K562 (cell line): ENCODE results near the gene MOB4. TPM values are rescaled to one million over a fixed set of nuclear protein-coding genes. Genes with fewer than 3 reads are reported as not detected.

Experiments used
- CEBPB ChIP-seq: fragments of 450-650 bp; IDR thresholded peaks from 2 replicates; pipeline ENCODE4 v1.6.1; 2016; ENCODE audit warnings: missing genetic modification characterization, missing compliant biosample characterization
- CXXC5 ChIP-seq: fragments of 250-450 bp; sonication (Bioruptor Pico); IDR thresholded peaks from 2 replicates; pipeline ENCODE4 v1.8.0; 2022; ENCODE audit warnings: inconsistent platforms, mild to moderate bottlenecking, moderate library complexity
- EWSR1 ChIP-seq: fragments of 450-650 bp; IDR thresholded peaks from 2 replicates; pipeline ENCODE4 v1.6.1; 2018; ENCODE audit warnings: borderline replicate concordance, mild to moderate bottlenecking, low read depth, moderate library complexity; ENCODE audit not compliant: partially characterized antibody
- ILK ChIP-seq: fragments of 450-650 bp; IDR thresholded peaks from 2 replicates; pipeline ENCODE4 v1.6.1; 2016; ENCODE audit warnings: missing genetic modification characterization, low read depth, mild to moderate bottlenecking, missing compliant biosample characterization, moderate library complexity, borderline replicate concordance
- SRSF1 ChIP-seq: fragments of 200-400 bp; formaldehyde crosslinking; IDR thresholded peaks from 2 replicates; pipeline ENCODE4 v1.6.1; 2017; ENCODE audit warnings: mild to moderate bottlenecking, low read depth, low read length, moderate library complexity
- ZNF436 ChIP-seq: fragments of 250-450, 450-650 bp; sonication (Bioruptor Pico); formaldehyde crosslinking; IDR thresholded peaks from 2 replicates; pipeline ENCODE4 v1.7.0; 2020; ENCODE audit warnings: mild to moderate bottlenecking
- ZNF584 ChIP-seq: fragments of 200-800 bp; sonication (Bioruptor generic); IDR thresholded peaks from 2 replicates; pipeline ENCODE4 v1.6.1; 2016; ENCODE audit warnings: low read depth, mild to moderate bottlenecking, missing genetic modification characterization, missing compliant biosample characterization
- polyA plus RNA-seq, 8 experiments: library from polyadenylated mRNA; depleted of rRNA in 4 of 8; stranded (reverse) in 5 of 8; unstranded in 3 of 8; fragments of >200 nt; fragmentation: Nextera tagmentation in 2 of 8; fragmentation: Illumina TruSeq in 1 of 8; extraction: Ambion mirVana in 2 of 8; extraction: Trizol in 1 of 8; gene quantifications; 2 replicates each; pipeline versions ENCODE4 v1.2.1 to v1.2.3, GENCODE V29; 2011 to 2014; ENCODE audit warnings: inconsistent platforms in 1 of 8, missing spikeins in 1 of 8
- total RNA-seq, 7 experiments: library from RNA; depleted of rRNA in 6 of 7; stranded (reverse); fragments of >200 nt in 6 of 7; fragmentation: Illumina TruSeq in 2 of 7; extraction: Trizol in 2 of 7; gene quantifications; 2 replicates each; pipeline versions ENCODE4 v1.2.1 to v1.2.3, GENCODE V29; 2011 to 2021; ENCODE audit warnings: low replicate concordance in 1 of 7
- TF ChIP-seq, protein P1 (sequence below), 2 experiments: IDR thresholded peaks in 1 of 2; conservative IDR thresholded peaks in 1 of 2; 2 replicates each; pipeline ENCODE4 v1.6.1; 2016; ENCODE audit warnings: low read depth in 2 of 2, mild to moderate bottlenecking in 1 of 2, missing compliant biosample characterization in 1 of 2, missing genetic modification characterization in 1 of 2, moderate library complexity in 1 of 2
- TF ChIP-seq, protein P2 (sequence below), 2 experiments: fragments of 450-650 bp in 1 of 2; sonication (generic) in 1 of 2; formaldehyde crosslinking; conservative IDR thresholded peaks; 2 replicates each; pipeline versions ENCODE4 v1.4.0 to v1.8.1; 2020 to 2022; ENCODE audit warnings: mild to moderate bottlenecking in 1 of 2, missing genetic modification reagents in 1 of 2

MOB4 gene
- total and polyA plus RNA-seq, 9 of the 15 experiments (the other 6 are each of a cell fraction or from before 2014, with no cell fraction given) = 13.5 to 30.8 (median 22.2) TPM

DNA sequence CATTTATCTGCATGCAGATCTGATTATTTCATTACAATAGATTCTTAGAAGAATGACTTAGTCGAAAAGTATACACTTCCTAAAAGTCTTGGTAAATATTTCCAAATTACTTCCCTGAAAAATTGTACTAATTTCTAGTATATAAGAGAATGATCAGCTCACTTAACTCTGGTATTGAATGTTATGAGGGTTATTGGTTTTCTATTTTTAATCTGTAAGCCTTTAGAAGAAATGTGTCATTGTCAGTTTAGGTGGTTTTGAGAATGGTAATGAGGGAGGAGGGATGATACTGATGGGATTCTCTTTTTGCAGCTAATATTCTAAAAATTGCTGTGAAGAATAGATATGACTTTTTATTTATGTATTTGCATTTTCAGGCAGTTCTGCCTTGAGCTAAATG lies 23.9 kb downstream of the MOB4 start (continued):
- TF ChIP-seq, protein P1, sequence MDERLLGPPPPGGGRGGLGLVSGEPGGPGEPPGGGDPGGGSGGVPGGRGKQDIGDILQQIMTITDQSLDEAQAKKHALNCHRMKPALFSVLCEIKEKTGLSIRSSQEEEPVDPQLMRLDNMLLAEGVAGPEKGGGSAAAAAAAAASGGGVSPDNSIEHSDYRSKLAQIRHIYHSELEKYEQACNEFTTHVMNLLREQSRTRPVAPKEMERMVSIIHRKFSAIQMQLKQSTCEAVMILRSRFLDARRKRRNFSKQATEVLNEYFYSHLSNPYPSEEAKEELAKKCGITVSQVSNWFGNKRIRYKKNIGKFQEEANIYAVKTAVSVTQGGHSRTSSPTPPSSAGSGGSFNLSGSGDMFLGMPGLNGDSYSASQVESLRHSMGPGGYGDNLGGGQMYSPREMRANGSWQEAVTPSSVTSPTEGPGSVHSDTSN (CRISPR knock-in tag; IDR thresholded peaks at IDR 0.05; ENCODE audit: low read depth) = no peak
- TF ChIP-seq, protein P1 (tag; conservative IDR thresholded peaks at IDR 0.05; ENCODE audit: low read depth) = no peak
- TF ChIP-seq SRSF1 (no peak), ILK (no peak), ZNF436 (CRISPR knock-in tag) (no peak), EWSR1 (no peak), CEBPB (tag) (no peak), ZNF584 (CRISPR knock-in tag) (no peak), CXXC5 (CRISPR knock-in tag) (no peak)
- TF ChIP-seq, protein P2, sequence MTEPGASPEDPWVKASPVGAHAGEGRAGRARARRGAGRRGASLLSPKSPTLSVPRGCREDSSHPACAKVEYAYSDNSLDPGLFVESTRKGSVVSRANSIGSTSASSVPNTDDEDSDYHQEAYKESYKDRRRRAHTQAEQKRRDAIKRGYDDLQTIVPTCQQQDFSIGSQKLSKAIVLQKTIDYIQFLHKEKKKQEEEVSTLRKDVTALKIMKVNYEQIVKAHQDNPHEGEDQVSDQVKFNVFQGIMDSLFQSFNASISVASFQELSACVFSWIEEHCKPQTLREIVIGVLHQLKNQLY (CRISPR knock-in tag; conservative IDR thresholded peaks at IDR 0.05) = no peak
